ENCODE data around the gene TRIL.

The TRIL gene

GRCh38 chr7:28942168-28942567 is 16.0 kb downstream of the TRIL start:
- DNase-seq (ENCODE audit: low read depth in 2 of 2, low spot score in 1 of 2), result no peak

GRCh38 chr7:28941633-28942032 is 16.5 kb downstream of the TRIL start:
- no peak for DNase-seq (ENCODE audit: low read depth in 2 of 2, low spot score in 1 of 2)

- no peak for DNase-seq (ENCODE audit: low read depth in 2 of 2, low spot score in 1 of 2)
These were observed 17.3 kb downstream of the TRIL start for GRCh38 chr7:28940741-28941384.

GRCh38 chr7:28939844-28940544 is 18.1 kb downstream of the TRIL start:
- DNase-seq (ENCODE audit: low read depth in 2 of 2, low spot score in 1 of 2), result no peak

GRCh38 chr7:28939367-28939766 is 18.8 kb downstream of the TRIL start:
- DNase-seq (ENCODE audit: low read depth in 2 of 2, low spot score in 1 of 2), result no peak

GRCh38 chr7:28937619-28938018 is 20.5 kb downstream of the TRIL start:
- no peak for DNase-seq (ENCODE audit: low read depth in 2 of 2, low spot score in 1 of 2)

- no peak for DNase-seq (ENCODE audit: low read depth in 2 of 2, low spot score in 1 of 2)
These were observed 21.0 kb downstream of the TRIL start for GRCh38 chr7:28937103-28937502.

GRCh38 chr7:28933846-28934320 is 24.2 kb downstream of the TRIL start:
- no peak for DNase-seq (ENCODE audit: low read depth in 2 of 2, low spot score in 1 of 2)

GRCh38 chr7:28931565-28931964 is 26.6 kb downstream of the TRIL start:
- DNase-seq (ENCODE audit: low read depth in 2 of 2, low spot score in 1 of 2), result no peak

GRCh38 chr7:28926871-28927597 is 31.1 kb downstream of the TRIL start:
- peak in 1 of 2 donors; percentile 5 for DNase-seq (ENCODE audit: low read depth in 2 of 2, low spot score in 1 of 2)

GRCh38 chr7:28922624-28923331 is 35.4 kb downstream of the TRIL start:
- DNase-seq (ENCODE audit: low read depth in 2 of 2, low spot score in 1 of 2), result peak; percentile 33 to 37

- DNase-seq (ENCODE audit: low read depth in 2 of 2, low spot score in 1 of 2), result no peak
These were observed 36.3 kb downstream of the TRIL start for GRCh38 chr7:28921822-28922221.

GRCh38 chr7:28920424-28920823 is 37.7 kb downstream of the TRIL start:
- no peak for DNase-seq (ENCODE audit: low read depth in 2 of 2, low spot score in 1 of 2)

GRCh38 chr7:28919510-28919909 is 38.6 kb downstream of the TRIL start:
- DNase-seq (ENCODE audit: low read depth in 2 of 2, low spot score in 1 of 2), result no peak

- DNase-seq (ENCODE audit: low read depth in 2 of 2, low spot score in 1 of 2), result no peak
These were observed 49.4 kb downstream of the TRIL start for GRCh38 chr7:28908775-28909174.

- DNase-seq (ENCODE audit: low read depth in 2 of 2, low spot score in 1 of 2), result no peak
These were observed 52.7 kb downstream of the TRIL start for GRCh38 chr7:28905464-28905863.

- DNase-seq (ENCODE audit: low read depth in 2 of 2, low spot score in 1 of 2), result no peak
These were observed 53.5 kb downstream of the TRIL start for GRCh38 chr7:28904578-28905048.

- no peak for DNase-seq (ENCODE audit: low read depth in 2 of 2, low spot score in 1 of 2)
These were observed 54.2 kb downstream of the TRIL start for GRCh38 chr7:28903730-28904577.

All from stimulated activated CD8-positive, alpha-beta memory T cell treated with anti-CD3 and anti-CD28 coated beads, Interleukin-4, amount 100 ng/mL, for 1 hour (primary cell).